Omental fat pad (tissue), 4 donors: ENCODE results near the gene DIP2C. TPM values are rescaled to one million over a fixed set of nuclear protein-coding genes. Genes with fewer than 3 reads are reported as not detected.

Source experiments
- ATAC-seq: fragments of 150-250 bp; one replicate; pipeline ENCODE4 v1.9.1; 2016; ENCODE audit warnings: mild to moderate bottlenecking, moderate library complexity; ENCODE audit not compliant: low FRiP score
- DNase-seq: peaks from one replicate; pipeline ENCODE4 v3.0.0-alpha.2; 2019; ENCODE audit warnings: low spot score
- total RNA-seq, 4 donors: library from RNA; depleted of rRNA; stranded (reverse); fragments of >200 nt; gene quantifications; one replicate each; pipeline ENCODE4 v1.1.0, GENCODE V29; 2016
- TF ChIP-seq, protein P1 (sequence below), 3 donors: fragments of 450-650 bp; IDR thresholded peaks; one replicate each; pipeline ENCODE4 v1.5.1; 2016 to 2017; ENCODE audit warnings: antibody characterized with exemption in 3 of 3, mild to moderate bottlenecking in 3 of 3, moderate library complexity in 2 of 3

The DIP2C gene
- total RNA-seq, 4 donors from 2014 or later = 19.7 to 56.5 (median 31.1) TPM

DNA sequence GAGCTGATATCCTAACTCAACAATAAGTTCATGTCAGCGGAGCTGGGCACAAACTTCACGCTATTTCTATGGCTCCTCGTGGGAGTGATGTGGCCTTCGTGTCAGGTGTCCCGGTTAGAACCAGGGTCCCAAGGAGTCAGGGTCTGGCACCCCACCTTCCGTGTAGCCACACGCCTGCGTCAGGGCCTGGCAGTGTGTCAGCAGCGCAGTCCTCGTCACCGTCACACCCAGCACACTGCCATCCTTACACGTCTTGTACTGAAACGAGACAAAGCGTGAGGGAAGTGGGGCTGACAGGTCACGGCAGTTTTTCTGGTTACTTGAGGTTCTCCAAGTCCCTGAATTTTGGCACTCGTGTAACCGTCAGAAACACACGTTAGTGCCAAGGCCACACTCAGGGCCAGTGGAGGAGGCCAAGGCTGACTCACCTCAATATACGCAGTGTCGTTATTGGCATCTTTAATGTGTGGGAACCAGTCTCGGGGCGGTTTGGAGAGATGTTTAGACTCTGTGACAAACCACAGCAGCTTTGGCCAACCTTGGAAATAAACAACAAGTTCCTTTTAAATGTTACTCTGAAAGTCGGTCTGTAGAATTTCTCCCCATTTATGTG lies 299.5 kb downstream of the DIP2C start:
- TF ChIP-seq, protein P1, sequence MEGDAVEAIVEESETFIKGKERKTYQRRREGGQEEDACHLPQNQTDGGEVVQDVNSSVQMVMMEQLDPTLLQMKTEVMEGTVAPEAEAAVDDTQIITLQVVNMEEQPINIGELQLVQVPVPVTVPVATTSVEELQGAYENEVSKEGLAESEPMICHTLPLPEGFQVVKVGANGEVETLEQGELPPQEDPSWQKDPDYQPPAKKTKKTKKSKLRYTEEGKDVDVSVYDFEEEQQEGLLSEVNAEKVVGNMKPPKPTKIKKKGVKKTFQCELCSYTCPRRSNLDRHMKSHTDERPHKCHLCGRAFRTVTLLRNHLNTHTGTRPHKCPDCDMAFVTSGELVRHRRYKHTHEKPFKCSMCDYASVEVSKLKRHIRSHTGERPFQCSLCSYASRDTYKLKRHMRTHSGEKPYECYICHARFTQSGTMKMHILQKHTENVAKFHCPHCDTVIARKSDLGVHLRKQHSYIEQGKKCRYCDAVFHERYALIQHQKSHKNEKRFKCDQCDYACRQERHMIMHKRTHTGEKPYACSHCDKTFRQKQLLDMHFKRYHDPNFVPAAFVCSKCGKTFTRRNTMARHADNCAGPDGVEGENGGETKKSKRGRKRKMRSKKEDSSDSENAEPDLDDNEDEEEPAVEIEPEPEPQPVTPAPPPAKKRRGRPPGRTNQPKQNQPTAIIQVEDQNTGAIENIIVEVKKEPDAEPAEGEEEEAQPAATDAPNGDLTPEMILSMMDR (IDR thresholded peaks at IDR 0.05) = no peak
- ATAC-seq (no peak), DNase-seq (no peak)

DNA sequence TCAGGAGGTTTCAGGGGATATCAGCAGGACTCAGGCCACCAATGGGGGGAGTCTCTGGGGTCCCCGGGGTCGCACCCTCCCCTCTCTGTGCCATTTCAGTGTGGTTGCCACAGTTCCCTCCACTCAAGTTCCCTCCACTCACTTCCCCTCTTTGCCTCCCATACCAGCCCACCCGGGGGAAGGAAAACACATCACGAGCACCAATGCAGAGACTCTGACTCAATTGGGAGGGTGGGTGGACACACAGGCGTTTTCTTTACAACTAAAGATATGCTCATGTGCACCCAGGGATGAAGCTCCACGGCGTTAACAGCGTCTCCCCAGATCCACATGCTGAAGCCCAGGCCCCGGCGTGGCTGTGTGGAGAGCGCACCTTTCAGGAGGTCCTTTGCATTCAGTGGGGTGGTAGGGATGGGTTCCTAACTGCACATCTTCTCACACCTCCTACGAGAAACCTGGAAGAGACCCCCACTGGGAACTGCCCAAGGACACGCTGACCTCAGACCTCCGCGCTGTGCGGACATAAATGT lies 300.1 kb downstream of the DIP2C start:
- DNase-seq = no peak
- TF ChIP-seq, protein P1 (IDR thresholded peaks at IDR 0.05) = no peak
- no peak for ATAC-seq

DNA sequence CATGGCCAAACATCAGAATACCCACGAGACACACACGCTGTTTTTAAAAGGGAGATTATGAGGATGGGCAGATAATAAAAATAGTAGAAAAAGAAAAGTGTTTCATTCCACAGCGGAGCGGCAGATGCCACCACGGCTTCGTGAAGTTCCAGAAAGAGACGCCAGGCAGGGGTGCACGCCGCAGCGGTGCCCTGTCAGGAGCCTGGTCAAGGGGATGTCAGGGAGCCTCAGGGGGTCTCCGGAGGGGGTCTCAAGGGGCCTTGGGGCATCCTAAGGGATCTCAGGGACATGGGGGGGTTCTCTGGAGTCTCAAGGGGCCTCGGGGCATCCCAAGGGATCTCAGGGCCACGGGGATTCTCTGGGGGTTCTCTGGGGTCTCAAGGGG lies 300.8 kb downstream of the DIP2C start:
- no peak for DNase-seq
- TF ChIP-seq, protein P1 (IDR thresholded peaks at IDR 0.05) = no peak
- ATAC-seq = no peak

DNA sequence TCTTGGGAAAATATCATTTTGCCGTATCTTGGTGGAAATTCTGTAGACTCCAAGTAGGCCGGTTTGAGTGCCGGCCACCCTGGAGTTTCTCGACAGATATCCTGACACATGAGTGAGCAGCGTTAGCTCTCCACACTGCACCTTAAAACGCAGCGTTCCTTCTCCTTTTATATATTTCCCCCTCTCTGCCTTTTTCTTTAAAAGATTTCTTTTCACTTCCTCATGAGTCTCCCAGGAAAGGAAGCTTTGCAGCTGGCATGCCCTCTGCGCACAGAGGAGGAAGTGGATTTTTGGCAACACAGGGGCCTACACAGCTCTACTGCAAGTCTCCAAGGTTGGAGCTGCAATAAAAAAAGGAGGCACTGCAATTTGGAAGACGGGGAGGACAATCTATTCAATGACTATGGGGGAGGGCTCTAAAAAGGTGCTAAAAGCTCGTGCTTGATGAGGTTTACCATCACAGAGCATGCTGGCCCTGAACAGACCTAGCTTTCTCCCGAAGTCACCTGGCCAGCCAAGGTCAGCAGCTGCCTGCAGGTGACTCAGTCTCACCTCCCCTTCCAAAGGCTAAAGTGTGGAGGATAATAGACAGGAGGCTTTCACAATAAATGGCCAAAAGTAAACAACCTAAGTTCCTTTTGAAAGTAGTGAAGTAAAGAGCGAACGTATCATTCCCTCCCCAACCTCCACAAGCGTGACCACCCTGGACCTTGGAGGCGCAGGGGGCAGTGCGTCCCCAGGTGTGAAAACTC lies 301.4 kb downstream of the DIP2C start:
- no peak for DNase-seq
- TF ChIP-seq, protein P1 (IDR thresholded peaks at IDR 0.05) = no peak
- no peak for ATAC-seq

DNA sequence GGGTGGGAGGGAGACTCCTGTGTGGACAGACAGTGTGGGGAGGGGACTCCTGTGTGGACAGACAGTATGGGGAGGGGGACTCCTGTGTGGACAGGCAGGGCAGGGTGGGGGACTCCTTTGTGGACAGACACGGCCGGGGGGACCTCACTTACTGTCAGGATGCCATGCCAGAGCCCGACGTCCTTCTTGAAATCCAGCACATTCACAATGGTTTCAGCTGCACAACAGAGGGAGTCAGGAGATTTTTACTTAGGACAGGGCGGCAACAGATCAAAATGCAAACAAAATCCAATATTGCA lies 301.9 kb downstream of the DIP2C start:
- ATAC-seq (no peak), DNase-seq (no peak)

DNA sequence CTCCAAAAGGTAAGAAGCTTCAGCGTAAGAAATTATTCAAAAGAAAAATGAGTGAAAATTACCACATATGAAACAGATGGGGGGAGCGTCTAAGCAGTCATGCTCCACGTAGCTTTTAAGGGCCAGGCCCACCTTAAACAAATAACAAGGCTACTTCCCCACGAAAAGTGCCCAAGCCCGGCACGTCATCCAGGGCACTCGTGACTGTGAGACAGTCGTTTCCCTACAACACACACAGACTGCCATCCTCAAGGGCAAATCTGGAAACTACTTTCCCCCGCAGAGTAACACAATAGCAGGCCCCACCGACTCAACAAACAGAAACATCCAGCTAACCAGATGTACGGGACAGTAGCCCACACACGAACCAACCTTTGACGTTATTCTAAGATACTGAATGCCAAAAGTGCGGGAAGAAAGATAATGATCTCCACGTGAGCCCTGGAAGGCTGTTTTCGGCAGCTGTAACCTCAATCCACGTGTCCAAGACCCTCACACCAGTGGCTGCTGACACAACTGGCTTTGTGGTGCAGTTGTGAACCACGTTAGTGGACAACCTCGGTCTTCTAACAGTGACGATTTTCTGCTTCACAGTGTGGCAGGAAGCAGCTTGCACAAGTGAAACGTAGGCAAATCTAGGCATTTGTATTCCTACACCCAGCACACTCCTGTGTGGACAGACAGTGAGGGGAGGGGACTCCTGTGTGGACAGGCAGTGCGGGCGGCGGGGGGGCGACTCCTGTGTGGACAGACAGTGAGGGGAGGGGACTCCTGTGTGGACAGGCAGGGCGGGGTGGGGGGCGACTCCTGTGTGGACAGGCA lies 302.5 kb downstream of the DIP2C start:
- no peak for ATAC-seq
- DNase-seq = no peak
- TF ChIP-seq, protein P1 (IDR thresholded peaks at IDR 0.05) = no peak

More for the DNA sequence above, 301.9 kb downstream of the DIP2C start:
- TF ChIP-seq, protein P1 (IDR thresholded peaks at IDR 0.05) = no peak
